GM19035 (cell line): ENCODE results near the gene DTD2.
"Not testable (repeated sequence)": the region's sequence is repeated elsewhere in the genome, so short reads cannot be mapped to it uniquely, and the experiment has no call there.

Source experiments
- ATAC-seq: cut with Tn5 transposase; IDR thresholded peaks from one replicate; pipeline ENCODE4 v1.9.1; 2021; ENCODE audit not compliant: unreplicated experiment

Gene DTD2

DNA sequence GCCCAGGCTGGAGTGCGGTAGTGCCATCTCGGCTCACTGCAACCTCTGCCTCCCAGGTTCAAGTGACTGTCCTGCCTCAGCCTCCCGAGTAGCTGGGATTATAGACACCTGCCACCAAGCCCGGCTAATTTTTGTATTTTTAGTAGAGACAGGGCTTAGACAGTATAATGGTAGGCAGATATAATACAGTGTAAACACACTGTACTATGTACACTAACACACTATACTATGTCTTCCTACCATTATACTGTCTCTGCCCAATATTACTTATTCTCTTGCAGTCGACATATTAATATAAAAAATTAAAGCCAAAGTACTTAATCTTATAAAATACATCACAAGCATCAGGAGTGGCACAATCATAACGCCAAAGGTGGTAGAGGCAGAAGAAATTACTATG is 15.0 kb downstream of the DTD2 start:
- ATAC-seq, result no peak

- ATAC-seq, result no peak
Measured at GRCh38 chr14:31441273-31442111, 15.8 kb downstream of the DTD2 start.

GRCh38 chr14:31440280-31440679 is 17.0 kb downstream of the DTD2 start:
- no peak for ATAC-seq

DNA sequence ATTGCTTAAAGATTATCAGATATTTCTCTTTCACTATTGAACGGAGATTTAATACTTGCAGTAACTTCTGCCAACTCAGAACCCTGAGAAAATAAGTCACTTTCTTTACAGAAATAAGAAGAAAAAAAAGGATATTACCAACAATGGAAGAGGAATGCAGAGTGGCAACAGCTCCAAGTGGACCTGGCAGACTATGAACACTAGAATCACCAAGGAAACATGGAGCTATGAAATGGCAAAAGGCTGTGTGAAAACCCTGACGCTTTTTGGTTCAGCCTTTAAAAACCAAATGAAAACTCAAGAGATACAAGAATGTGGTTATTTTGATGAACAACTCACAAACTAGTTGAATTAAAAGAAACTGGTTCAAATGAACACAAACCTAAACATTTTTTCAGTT is 17.7 kb downstream of the DTD2 start:
- no peak for ATAC-seq

GRCh38 chr14:31437045-31437691 is 20.1 kb downstream of the DTD2 start:
- ATAC-seq, result not testable (repeated sequence)

DNA sequence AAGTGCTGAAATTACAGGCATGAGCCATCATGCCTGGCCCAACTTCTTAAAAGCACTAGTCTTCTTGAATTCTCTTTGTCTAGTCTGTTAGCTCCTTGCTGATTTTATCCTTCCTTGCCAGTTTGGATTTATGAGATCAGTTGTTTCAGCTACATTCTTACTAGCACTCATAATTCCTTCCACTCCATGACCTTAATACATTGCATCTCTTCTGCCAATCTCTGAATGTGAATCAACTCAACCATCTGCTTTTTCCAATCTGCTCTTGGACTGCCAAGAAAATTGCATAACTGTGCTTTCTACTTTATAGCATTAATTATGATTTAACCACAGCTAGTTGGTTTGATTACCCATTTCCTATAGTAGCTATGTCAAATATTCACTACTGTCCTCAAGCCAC is 22.0 kb downstream of the DTD2 start:
- ATAC-seq, result no peak

GRCh38 chr14:31430634-31431264 is 26.6 kb downstream of the DTD2 start:
- no peak for ATAC-seq

GRCh38 chr14:31429791-31430190 is 27.5 kb downstream of the DTD2 start:
- ATAC-seq, result no peak

GRCh38 chr14:31428011-31428410 is 29.3 kb downstream of the DTD2 start:
- no peak for ATAC-seq

DNA sequence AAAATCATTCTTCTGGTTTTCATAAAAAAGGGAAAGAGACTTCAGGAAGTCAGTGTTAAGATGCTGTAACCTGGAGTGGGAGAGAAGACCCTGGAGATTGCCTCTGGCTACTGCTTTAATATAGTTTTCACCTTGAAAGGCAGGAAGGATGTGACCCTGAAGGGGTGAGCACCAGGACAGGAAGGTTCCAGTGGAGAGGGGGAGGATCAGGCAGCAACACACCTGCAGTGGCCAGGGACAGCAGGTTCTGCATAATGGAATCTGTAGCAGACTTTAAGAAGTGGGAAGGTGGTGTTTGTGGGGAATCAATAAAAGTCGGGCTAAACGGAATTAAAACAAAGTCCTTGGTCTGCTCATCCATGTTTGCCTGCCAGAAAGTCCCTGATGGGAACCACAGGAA is 30.6 kb downstream of the DTD2 start:
- ATAC-seq, result no peak

- ATAC-seq, result no peak
Measured at GRCh38 chr14:31425905-31426304, 31.4 kb downstream of the DTD2 start.

DNA sequence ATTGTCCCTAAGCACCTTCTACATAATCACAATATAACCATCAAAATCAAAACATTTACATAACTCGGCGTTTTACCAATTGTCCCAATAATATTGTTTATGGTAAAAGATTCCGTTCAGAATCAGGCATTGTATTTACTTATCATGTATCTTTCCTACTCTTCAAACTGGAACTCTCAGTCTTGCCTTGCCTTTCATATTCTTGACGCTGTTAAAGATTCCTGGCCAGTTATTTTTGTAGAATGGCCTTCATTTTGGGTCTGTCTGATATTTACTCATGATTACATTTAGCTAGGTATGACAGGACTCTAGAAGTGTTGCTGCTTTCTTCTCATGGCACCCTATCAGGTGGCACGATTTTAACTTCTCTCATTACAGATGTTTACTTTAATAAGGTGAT is 36.1 kb downstream of the DTD2 start:
- ATAC-seq, result no peak

DNA sequence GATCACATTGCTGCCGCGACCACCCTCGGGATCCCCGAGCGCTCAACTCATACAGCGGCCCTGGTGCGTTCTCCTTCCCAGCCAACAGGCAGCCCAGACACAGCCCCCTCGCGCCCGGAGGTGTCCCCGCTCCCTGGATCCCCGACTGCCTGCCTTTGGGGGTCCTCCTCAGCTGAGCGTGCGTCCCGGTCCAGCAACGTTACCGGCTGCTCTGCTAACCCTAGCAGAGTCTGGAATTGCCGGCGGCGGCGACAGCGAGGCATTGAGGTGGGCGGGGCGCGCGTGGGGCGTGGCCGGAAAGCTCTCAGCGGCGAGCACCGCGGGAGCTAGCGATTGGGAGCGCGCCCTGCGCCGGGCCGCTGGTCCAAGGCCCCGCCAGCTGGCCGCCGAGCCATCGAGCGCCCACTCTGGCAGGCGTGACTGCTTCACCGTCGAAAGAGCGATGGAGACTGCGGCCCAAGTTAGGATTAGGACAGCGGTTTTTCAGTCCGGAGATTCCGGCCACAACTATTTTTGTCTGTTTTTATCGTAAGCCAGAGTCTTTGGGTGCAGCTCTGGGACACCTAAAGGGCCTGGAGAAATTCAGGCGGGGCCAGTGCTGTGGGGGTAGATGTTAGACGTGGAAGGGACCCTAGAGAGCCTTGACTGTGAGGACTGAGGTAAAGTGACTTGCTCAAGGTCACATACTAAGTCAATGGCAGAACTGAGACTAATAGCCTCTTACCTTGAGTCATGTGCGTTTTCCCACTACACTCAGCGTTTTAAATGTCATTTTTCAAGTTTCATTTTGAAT is 36.8 kb downstream of the DTD2 start, which contains the start of gene HEATR5A:
Gene HEATR5A, minus strand, starts transcription at position 232 of the 793 bp plus-strand sequence. CDS start 17,575 bp downstream, outside the sequence.
- peak; percentile 97 for ATAC-seq

GRCh38 chr14:31419967-31420318 is 37.4 kb downstream of the DTD2 start:
- peak; percentile 28 for ATAC-seq

DNA sequence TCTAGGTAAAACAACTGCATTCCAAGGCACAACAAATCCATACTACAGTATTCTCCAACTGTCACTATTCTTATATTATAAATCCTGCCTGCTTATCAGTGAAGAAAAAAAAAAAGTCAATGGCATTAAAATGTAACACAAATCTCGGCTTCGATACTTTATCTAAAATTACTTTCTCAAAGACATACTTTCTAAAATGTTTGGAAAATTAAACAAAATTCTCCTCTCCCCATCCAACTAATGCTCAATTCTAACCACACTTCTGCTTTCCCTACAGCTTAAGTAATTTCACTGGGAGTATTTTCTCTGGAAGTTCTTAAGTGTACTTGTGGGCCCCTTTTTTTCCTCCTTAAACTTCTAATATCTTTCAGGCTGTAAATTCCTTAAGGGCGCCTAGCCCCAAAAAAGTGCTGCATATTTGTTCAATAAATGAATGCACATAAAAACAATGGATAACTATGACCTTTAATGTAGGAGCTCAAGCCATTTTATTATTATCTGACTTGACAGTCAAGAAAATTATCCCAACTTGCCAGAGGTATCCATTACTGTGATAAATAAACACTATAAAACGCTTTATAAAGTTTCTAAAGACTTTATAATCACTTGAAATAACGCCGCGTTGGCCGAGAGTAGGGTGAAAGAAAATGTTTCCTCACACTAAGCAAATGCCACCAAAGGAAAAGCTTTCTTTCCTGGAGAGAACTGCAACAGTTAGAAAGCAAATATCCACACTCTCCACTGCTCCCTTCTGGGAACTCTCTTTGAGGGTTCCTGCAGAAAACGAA is 37.9 kb downstream of the DTD2 start:
- no peak for ATAC-seq

DNA sequence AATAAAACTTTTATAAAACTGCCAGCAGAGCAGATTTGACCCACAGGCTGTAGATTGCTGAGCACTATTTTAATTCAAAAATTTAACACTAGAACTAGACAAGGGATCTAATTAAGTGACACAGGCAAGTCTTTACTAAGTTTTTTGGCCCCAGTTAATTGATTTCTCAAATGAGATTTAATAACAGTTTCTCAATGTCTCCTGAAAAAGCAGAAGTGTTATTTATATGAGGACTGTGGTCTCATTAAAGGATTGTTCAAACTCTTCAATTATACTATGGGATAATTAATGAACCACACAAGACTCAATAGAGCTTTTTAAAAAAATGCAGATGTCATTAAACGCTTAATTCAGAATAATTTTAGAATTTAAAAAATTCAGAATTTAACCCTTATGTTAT is 38.9 kb downstream of the DTD2 start:
- no peak for ATAC-seq

DNA sequence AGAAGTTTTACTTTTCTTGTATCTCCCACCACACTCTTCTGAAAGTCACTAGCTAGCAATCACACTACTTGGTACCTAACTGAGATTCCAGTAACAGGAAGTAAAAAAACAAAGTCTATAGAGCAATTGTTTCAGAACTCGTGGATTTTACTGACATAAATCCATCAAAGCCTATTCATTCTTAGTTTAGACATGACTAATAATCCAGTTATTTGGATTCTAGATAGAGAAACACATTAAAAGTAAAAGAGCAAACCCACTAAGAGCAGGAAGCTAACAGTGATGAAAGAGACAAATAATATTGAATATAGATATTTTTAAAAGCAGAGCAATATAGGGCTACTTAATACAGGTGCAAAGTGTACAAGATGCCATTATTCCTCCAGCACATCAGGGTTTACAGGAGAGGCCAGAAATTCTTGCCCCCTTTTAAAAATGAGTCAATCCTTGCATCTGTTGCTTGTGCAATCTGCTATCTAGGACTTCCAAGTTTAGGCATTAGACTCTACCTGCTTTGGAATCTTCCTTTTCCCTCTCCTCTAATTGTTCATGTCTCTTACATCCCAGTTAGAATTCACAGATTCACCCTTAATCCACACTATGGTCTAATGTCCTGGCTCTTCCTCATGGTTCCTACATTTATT is 43.0 kb downstream of the DTD2 start:
- ATAC-seq, result no peak

DNA sequence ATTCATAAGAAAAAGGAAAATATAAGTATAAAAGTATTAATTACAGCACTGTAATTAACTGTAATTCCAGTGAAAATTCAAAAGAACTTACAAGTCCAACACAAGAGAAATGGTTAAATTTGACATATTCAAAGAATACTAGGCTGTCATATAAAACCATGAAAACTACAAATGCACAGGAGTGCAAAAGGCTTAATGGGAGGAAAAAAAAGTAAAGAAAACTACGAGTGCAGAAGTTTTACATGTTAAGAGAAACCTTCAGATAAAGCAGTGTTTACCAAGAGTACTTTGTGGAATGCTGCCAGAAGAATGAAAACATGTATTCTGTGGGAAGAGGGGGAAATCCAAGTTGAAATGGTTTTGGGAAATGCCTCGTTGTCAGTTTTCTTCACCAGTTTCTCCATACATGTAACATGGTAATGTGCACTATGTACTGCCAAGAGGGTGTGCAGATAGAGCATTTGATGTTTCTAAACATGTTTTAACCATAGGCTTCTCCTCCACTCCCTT is 46.0 kb downstream of the DTD2 start:
- no peak for ATAC-seq

DNA sequence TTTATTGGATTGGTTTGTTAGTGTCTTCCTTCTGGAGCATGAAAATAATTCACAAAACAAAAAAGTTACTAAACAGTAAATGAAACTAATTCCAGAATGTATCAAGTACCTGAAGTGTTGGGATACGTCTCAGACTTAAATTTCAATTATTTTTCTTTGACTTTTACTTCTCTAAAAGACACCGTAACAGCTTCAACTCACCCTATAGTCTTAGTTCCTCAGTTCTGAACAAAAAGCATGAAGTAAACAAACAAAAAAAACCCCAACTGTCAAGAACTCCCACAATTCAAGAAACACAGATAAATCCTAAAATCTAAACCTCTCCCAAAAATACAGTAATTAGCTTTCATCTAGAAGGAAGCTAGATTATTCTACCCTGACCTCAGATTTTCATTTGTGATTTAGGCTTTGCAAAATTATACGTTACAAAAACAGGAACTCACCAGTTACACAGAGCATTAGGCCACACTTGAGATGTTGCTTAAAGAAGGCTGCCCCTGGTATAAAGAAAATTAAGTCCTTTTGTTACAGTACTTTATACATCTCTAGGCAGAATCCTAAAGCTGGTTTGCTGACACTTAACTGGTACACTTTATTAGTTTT is 47.2 kb downstream of the DTD2 start:
- no peak for ATAC-seq
